OCI-LY7 (cell line): ENCODE data around the gene ABCA13. TPM values are rescaled to one million over a fixed set of nuclear protein-coding genes. Genes with fewer than 3 reads are reported as not detected.

ENCODE experiments used
- BruUV-seq: library from RNA; stranded (reverse); fragments of 400-500 nt; replicated peaks from 2 replicates; lab custom pipeline; 2021; lab: Mats Ljungman, UMichigan
- CTCF ChIA-PET: fragments of 300-600 bp; sonication (Branson Sonifier 250); formaldehyde crosslinking; loops from one replicate; lab custom pipeline; 2022; ENCODE audit warnings: antibody characterized with exemption; ENCODE audit not compliant: unreplicated experiment; lab: Charles Lee
- POLR2A ChIA-PET: fragments of 300-600 bp; sonication (Branson Sonifier 250); formaldehyde crosslinking; loops from one replicate; lab custom pipeline; 2022; ENCODE audit warnings: antibody characterized with exemption; lab: Charles Lee
- DNase-seq: peaks from one replicate; pipeline ENCODE4 v3.0.0-alpha.2; 2015; ENCODE audit warnings: low spot score
- H2AFZ ChIP-seq: fragments of 200-600 bp; sonication (generic), shearing (Covaris generic); 2 replicates; pipeline ENCODE4 v1.6.1; 2014; ENCODE audit warnings: mild to moderate bottlenecking, antibody characterized with exemption, low read length, moderate library complexity
- H3K27ac ChIP-seq: fragments of 200-600 bp; sonication (generic); 2 replicates; pipeline ENCODE4 v1.5.1; 2014; ENCODE audit warnings: mixed run types, low read depth, mild to moderate bottlenecking, moderate library complexity, low read length, inconsistent platforms; ENCODE audit not compliant: poor library complexity, severe bottlenecking
- H3K36me3 ChIP-seq: fragments of 200-600 bp; sonication (generic); 2 replicates; pipeline ENCODE4 v1.6.1; 2014; ENCODE audit warnings: mild to moderate bottlenecking, antibody characterized with exemption, low read length, moderate library complexity, mixed read lengths; ENCODE audit not compliant: insufficient read depth
- H3K4me1 ChIP-seq: fragments of 200-600 bp; sonication (generic); 2 replicates; pipeline ENCODE4 v1.5.1; 2014; ENCODE audit warnings: mild to moderate bottlenecking, low read length; ENCODE audit not compliant: insufficient read depth, poor library complexity, severe bottlenecking
- H3K4me2 ChIP-seq: fragments of 200-600 bp; sonication (generic); 2 replicates; pipeline ENCODE4 v1.6.1; 2014; ENCODE audit warnings: mild to moderate bottlenecking, low read length
- H3K4me3 ChIP-seq: fragments of 200-600 bp; sonication (generic); 2 replicates; pipeline ENCODE4 v1.5.1; 2014; ENCODE audit warnings: mild to moderate bottlenecking, low read depth, low read length; ENCODE audit not compliant: poor library complexity, severe bottlenecking
- H3K79me2 ChIP-seq: fragments of 200-600 bp; sonication (generic); 2 replicates; pipeline ENCODE4 v1.6.1; 2016; ENCODE audit warnings: low read depth, mild to moderate bottlenecking, low read length, moderate library complexity, mixed read lengths; ENCODE audit not compliant: insufficient read depth
- H3K9me2 ChIP-seq: fragments of 200-600 bp; sonication (generic); 2 replicates; pipeline ENCODE4 v1.6.1; 2016; ENCODE audit warnings: mild to moderate bottlenecking, low read length, mixed read lengths; ENCODE audit not compliant: insufficient read depth
- H3K9me3 ChIP-seq: fragments of 200-600 bp; sonication (generic); 2 replicates; pipeline ENCODE4 v1.6.1; 2014; ENCODE audit warnings: mild to moderate bottlenecking, mixed run types, low read length, mixed read lengths
- H4K20me1 ChIP-seq: fragments of 200-600 bp; sonication (generic); 2 replicates; pipeline ENCODE4 v1.6.1; 2014; ENCODE audit warnings: mild to moderate bottlenecking, antibody characterized with exemption, low read length, moderate library complexity, mixed read lengths; ENCODE audit not compliant: insufficient read depth
- EZH2phosphoT487 ChIP-seq: fragments of 200-600 bp; sonication (generic); IDR thresholded peaks from 2 replicates; pipeline ENCODE4 v1.6.1; 2018; ENCODE audit warnings: low read depth, borderline replicate concordance, mild to moderate bottlenecking, mixed run types, antibody characterized with exemption, low read length, moderate library complexity, mixed read lengths
- intact Hi-C: fragments of 100-400 bp; cut with micrococcal nuclease; formaldehyde crosslinking; loops from one replicate; pipeline ENCODE4 v1.10.0; 2022; ENCODE audit not compliant: unreplicated experiment
- total RNA-seq, 2 experiments: library from RNA; depleted of rRNA in 1 of 2; stranded (reverse); fragments of >200 nt in 1 of 2; shearing (Covaris generic) in 1 of 2; gene quantifications; 2 replicates each; pipeline ENCODE4 v1.2.3, GENCODE V29; 2014 to 2022
- TF ChIP-seq, protein P1 (sequence below): fragments of 200-600 bp; sonication (generic); conservative IDR thresholded peaks from 2 replicates; pipeline ENCODE4 v1.5.1; 2014; ENCODE audit warnings: mild to moderate bottlenecking, antibody characterized with exemption, low read length, moderate library complexity, mixed read lengths

The ABCA13 gene
- total RNA-seq, 2 experiments from 2014 or later = not detected

DNA sequence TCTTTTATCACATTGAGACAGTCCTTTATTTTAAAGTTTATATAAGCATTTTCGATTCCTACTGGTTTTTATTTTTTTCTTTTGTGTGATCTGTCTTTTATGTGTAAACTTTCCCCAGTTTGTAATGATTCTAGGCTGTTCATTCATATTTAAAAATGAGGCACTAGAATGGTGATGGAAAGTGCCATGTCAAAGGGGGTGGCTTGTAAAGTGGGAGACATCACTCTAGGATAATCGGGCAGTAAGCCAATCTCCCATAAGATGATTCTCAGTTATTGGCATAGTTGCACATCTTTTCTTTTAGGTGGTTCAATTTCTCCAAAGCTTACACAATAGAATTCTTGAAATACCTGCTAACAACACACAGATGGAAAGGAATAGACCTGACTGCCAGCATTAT lies 90.4 kb downstream of the ABCA13 start:
- Histone ChIP-seq H3K9me3 (no peaks in the 10 kb centered on the region), H3K4me2 (no peak overlapping the region), H3K4me3 (no peak overlapping the region), H3K36me3 (no peaks in the 10 kb centered on the region), H3K79me2 (no peaks in the 10 kb centered on the region), H3K9me2 (no peaks in the 10 kb centered on the region), H4K20me1 (no peaks in the 10 kb centered on the region), H3K4me1 (no peaks in the 10 kb centered on the region), H2AFZ (no peak overlapping the region), H3K27ac (no peak overlapping the region)
- TF ChIP-seq, protein P1, sequence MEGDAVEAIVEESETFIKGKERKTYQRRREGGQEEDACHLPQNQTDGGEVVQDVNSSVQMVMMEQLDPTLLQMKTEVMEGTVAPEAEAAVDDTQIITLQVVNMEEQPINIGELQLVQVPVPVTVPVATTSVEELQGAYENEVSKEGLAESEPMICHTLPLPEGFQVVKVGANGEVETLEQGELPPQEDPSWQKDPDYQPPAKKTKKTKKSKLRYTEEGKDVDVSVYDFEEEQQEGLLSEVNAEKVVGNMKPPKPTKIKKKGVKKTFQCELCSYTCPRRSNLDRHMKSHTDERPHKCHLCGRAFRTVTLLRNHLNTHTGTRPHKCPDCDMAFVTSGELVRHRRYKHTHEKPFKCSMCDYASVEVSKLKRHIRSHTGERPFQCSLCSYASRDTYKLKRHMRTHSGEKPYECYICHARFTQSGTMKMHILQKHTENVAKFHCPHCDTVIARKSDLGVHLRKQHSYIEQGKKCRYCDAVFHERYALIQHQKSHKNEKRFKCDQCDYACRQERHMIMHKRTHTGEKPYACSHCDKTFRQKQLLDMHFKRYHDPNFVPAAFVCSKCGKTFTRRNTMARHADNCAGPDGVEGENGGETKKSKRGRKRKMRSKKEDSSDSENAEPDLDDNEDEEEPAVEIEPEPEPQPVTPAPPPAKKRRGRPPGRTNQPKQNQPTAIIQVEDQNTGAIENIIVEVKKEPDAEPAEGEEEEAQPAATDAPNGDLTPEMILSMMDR = no peak
- TF ChIP-seq EZH2phosphoT487 = no peak
- no TSS peak for BruUV-seq
- intact Hi-C loops = no loop called here
- CTCF ChIA-PET = no interaction called here
- POLR2A ChIA-PET = no interaction called here
- no peak for DNase-seq

DNA sequence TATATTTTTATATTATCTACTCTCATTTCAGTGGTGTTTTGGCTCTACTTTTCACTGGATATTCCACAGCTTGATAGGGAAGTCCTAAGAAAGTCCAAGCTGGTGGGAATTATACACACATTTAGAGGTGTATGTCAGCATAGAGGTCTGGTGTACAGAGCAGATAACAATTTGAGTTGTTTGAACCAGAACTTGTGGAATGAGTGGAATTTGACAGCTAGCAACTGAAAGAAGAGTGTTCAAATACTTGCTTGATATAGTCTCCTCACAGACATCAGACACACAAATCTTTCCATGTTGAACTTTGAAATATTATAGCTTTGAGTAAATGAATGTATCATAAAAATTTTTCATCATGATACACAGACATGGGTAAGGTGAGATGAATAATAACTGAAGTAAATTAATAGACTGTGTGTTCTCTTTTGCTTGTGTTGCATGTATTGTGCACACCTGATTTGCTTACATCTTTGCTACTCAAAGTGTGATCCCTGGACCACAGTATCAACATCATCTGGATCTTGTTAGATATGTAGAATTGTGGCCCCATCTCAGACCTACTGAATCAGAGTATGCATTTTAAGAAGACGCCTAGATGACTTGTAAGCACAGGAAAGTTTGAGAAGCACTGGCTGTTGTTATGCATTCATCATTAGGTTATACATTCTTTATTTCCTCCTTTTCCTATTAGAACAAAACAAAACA lies 91.5 kb downstream of the ABCA13 start:
- Histone ChIP-seq H4K20me1 (no peaks in the 10 kb centered on the region), H3K9me2 (no peaks in the 10 kb centered on the region), H3K4me3 (no peak overlapping the region), H3K9me3 (no peaks in the 10 kb centered on the region), H3K36me3 (no peaks in the 10 kb centered on the region), H3K4me2 (no peak overlapping the region), H3K4me1 (no peaks in the 10 kb centered on the region), H3K27ac (no peak overlapping the region), H2AFZ (no peak overlapping the region), H3K79me2 (no peaks in the 10 kb centered on the region)
- CTCF ChIA-PET = no interaction called here
- no TSS peak for BruUV-seq
- DNase-seq = no peak
- TF ChIP-seq, protein P1 = no peak
- no peak for TF ChIP-seq EZH2phosphoT487
- POLR2A ChIA-PET = no interaction called here
- intact Hi-C loops = no loop called here

DNA sequence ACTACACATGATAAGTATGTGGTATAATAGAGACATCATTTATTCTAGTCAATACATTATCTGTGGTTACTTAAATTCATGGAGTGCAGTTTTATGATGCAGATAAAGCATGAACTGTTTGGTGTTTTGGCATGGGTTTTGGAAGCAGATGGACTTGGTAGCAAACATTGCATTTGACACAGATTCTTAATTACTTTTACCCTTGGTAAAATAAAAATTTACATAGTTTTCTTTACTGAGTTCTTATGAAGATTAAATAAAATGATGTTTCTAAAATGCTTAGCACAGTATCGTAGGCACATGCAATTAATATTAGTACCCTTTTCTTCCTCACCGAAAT lies 92.0 kb downstream of the ABCA13 start:
- Histone ChIP-seq H3K4me1 (no peaks in the 10 kb centered on the region), H3K79me2 (no peaks in the 10 kb centered on the region), H4K20me1 (no peaks in the 10 kb centered on the region), H3K9me2 (no peaks in the 10 kb centered on the region), H3K4me3 (no peak overlapping the region), H3K4me2 (no peak overlapping the region), H3K27ac (no peak overlapping the region), H2AFZ (no peak overlapping the region), H3K9me3 (no peaks in the 10 kb centered on the region), H3K36me3 (no peaks in the 10 kb centered on the region)
- ChIA-PET CTCF (no interaction called here), POLR2A (interaction anchor here (0.6 kb wide), 1 partner anchor 285 kb away, joined by 3 read pairs; no protein-coding TSS in a partner anchor)
- no peak for TF ChIP-seq EZH2phosphoT487
- TF ChIP-seq, protein P1 = no peak
- no TSS peak for BruUV-seq
- no peak for DNase-seq
- intact Hi-C loops = no loop called here
